Liver (tissue), 9 donors: ENCODE data around the gene PRPF40B. TPM values are rescaled to one million over a fixed set of nuclear protein-coding genes. Genes with fewer than 3 reads are reported as not detected.

Experiments
- DNase-seq: peaks from one replicate; pipeline ENCODE4 v3.0.0-alpha.2; 2017; ENCODE audit warnings: low spot score
- H3K27ac ChIP-seq, 2 donors: one replicate each; pipeline ENCODE4 v1.7.0; 2013; ENCODE audit warnings: inconsistent platforms in 2 of 2, low read length in 2 of 2, control low read depth in 1 of 2, low read depth in 1 of 2, mild to moderate bottlenecking in 1 of 2
- H3K27me3 ChIP-seq, 4 donors: one replicate each; pipeline versions ENCODE4 v1.6.1 to v1.7.0; 2013; ENCODE audit warnings: low read length in 3 of 4, inconsistent platforms in 1 of 4, mild to moderate bottlenecking in 1 of 4, moderate library complexity in 1 of 4; ENCODE audit not compliant: control insufficient read depth in 4 of 4, insufficient read depth in 4 of 4
- H3K36me3 ChIP-seq, 4 donors: one replicate each; pipeline versions ENCODE4 v1.6.1 to v1.7.0; 2013; ENCODE audit warnings: low read length in 3 of 4, mild to moderate bottlenecking in 3 of 4, low read depth in 1 of 4, moderate library complexity in 1 of 4; ENCODE audit not compliant: control insufficient read depth in 4 of 4, insufficient read depth in 3 of 4
- H3K4me1 ChIP-seq, 4 donors: one replicate each; pipeline versions ENCODE4 v1.6.1 to v1.7.0; 2013; ENCODE audit warnings: low read length in 3 of 4, mild to moderate bottlenecking in 3 of 4, moderate library complexity in 1 of 4; ENCODE audit not compliant: control insufficient read depth in 4 of 4, insufficient read depth in 4 of 4
- H3K4me3 ChIP-seq, 3 donors: one replicate each; pipeline versions ENCODE4 v1.6.1 to v1.7.0; 2013; ENCODE audit warnings: low read length in 3 of 3, control low read depth in 1 of 3, low read depth in 1 of 3, mild to moderate bottlenecking in 1 of 3
- H3K9ac ChIP-seq, 2 donors: one replicate each; pipeline ENCODE4 v1.7.0; 2013; ENCODE audit warnings: low read length in 2 of 2, mild to moderate bottlenecking in 2 of 2, moderate library complexity in 2 of 2, control low read depth in 1 of 2, low read depth in 1 of 2
- H3K9me3 ChIP-seq, 4 donors: one replicate each; pipeline versions ENCODE4 v1.6.1 to v1.7.0; 2013; ENCODE audit warnings: low read length in 3 of 4; ENCODE audit not compliant: control insufficient read depth in 4 of 4
- FOXA1 ChIP-seq: IDR thresholded peaks from 2 replicates; pipeline ENCODE4 v1.6.1; 2016; ENCODE audit warnings: antibody characterized with exemption
- FOXA2 ChIP-seq: IDR thresholded peaks from 2 replicates; pipeline ENCODE4 v1.6.1; 2016; ENCODE audit warnings: antibody characterized with exemption
- GABPA ChIP-seq, 2 donors: IDR thresholded peaks in 1 of 2; conservative IDR thresholded peaks in 1 of 2; 2 replicates each; pipeline ENCODE4 v1.6.1; 2016; ENCODE audit warnings: antibody characterized with exemption in 2 of 2, mild to moderate bottlenecking in 1 of 2, moderate library complexity in 1 of 2
- HNF4A ChIP-seq, 2 donors: conservative IDR thresholded peaks; 2 replicates each; pipeline ENCODE4 v1.6.1; 2016; ENCODE audit warnings: antibody characterized with exemption in 2 of 2, mild to moderate bottlenecking in 2 of 2
- HNF4G ChIP-seq: IDR thresholded peaks from 2 replicates; pipeline ENCODE4 v1.6.1; 2016; ENCODE audit warnings: antibody characterized with exemption
- JUND ChIP-seq, 2 donors: IDR thresholded peaks; 2 replicates each; pipeline ENCODE4 v1.6.1; 2016; ENCODE audit warnings: antibody characterized with exemption in 2 of 2
- NR2F2 ChIP-seq: IDR thresholded peaks from 2 replicates; pipeline ENCODE4 v1.6.1; 2016; ENCODE audit warnings: antibody characterized with exemption
- RXRA ChIP-seq, 2 donors: IDR thresholded peaks; 2 replicates each; pipeline ENCODE4 v1.6.1; 2017 to 2018; ENCODE audit warnings: antibody characterized with exemption in 2 of 2, mild to moderate bottlenecking in 1 of 2
- TAF1 ChIP-seq: conservative IDR thresholded peaks from 2 replicates; pipeline ENCODE4 v1.6.1; 2016; ENCODE audit warnings: antibody characterized with exemption, mild to moderate bottlenecking
- YY1 ChIP-seq: IDR thresholded peaks from 2 replicates; pipeline ENCODE4 v1.6.1; 2016; ENCODE audit warnings: antibody characterized with exemption, mild to moderate bottlenecking
- WGBS: extraction: QIAGEN DNeasy Blood & Tissue Kit; methylation state at CpG from one replicate; pipeline ENCODE4 v1.1.7; 2013; 5-methylcytosine and 5-hydroxymethylcytosine counted together
- polyA plus RNA-seq, 2 donors: library from polyadenylated mRNA; stranded (reverse) in 1 of 2; unstranded in 1 of 2; fragments of 200-250 nt in 1 of 2; fragments of >200 nt in 1 of 2; fragmentation: Nextera tagmentation in 1 of 2; extraction: Ambion mirVana in 1 of 2; gene quantifications; one replicate each; pipeline versions ENCODE4 v1.2.1 to v1.2.3, GENCODE V29; 2013 to 2015
- total RNA-seq, 2 donors: library from RNA; depleted of rRNA; stranded (reverse); fragments of >200 nt; gene quantifications; one replicate each; pipeline ENCODE4 v1.2.3, GENCODE V29; 2014
- TF ChIP-seq, protein P1 (sequence below): IDR thresholded peaks from 2 replicates; pipeline ENCODE4 v1.6.1; 2016; ENCODE audit warnings: antibody characterized with exemption
- TF ChIP-seq, protein P2 (sequence below): IDR thresholded peaks from 2 replicates; pipeline ENCODE4 v1.6.1; 2016; ENCODE audit warnings: antibody characterized with exemption
- TF ChIP-seq, protein P3 (sequence below): IDR thresholded peaks from 2 replicates; pipeline ENCODE4 v1.6.1; 2016; ENCODE audit warnings: antibody characterized with exemption, mild to moderate bottlenecking
- TF ChIP-seq, protein P4 (sequence below): fragments of 150-350 bp; IDR thresholded peaks from 2 replicates; pipeline ENCODE4 v1.5.1; 2017; ENCODE audit warnings: improper control_type of control experiment, low read depth, low read length; ENCODE audit not compliant: missing input control
- donor health status: healthy.
- donor health status: healthy.
- donor health status: healthy.
- donor health status: healthy.
- donor health status: healthy.

PRPF40B gene
- total and polyA plus RNA-seq, 4 donors, result 2.4 to 4.8 (median 3.9) TPM

DNA sequence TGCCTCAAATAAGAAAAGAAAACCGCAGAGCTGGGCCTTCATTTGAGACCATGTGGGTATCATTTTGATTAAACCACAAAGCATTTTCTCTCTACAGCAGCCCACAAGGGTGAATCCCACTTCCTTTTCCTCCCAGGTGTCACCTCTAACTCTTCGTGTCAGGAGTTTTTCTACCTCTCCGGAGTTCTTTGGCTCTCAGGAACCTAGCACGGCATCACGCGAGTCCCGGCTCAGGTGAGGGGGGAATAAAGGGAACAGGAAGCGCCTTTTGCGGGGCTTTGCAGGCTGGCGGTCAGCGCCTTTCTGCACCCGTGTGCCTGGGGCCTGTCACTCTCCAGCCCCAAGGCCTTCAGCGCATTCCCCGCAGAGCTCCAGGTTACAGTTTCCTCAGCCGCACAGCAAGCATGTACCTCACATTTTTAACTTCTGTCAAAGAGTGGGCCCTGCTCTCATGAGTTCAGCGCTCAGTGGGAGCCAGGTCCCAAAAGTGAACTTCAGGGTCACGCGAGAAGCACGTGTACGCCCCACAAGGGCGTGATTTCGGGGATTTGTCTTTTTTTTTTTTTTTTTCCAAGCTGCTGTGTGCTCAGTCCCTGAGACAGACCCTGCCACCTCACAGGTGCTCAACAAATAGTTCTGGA, 740 bp upstream of the PRPF40B start:
- Histone ChIP-seq H3K9me3 (no peaks in the 10 kb centered on the region), H3K27me3 (no peaks in the 10 kb centered on the region), H3K27ac (peak overlapping the region; percentile 84 to 85), H3K36me3 (no peaks in the 10 kb centered on the region), H3K4me1 (peaks cover 0 to 13% (median 8%) of the 10 kb centered on the region in 4 donors), H3K9ac (peak overlapping the region; percentile 79 to 86), H3K4me3 (peak overlapping the region; percentile 55 to 82 (median 60))
- no peak for DNase-seq
- WGBS, result under 1% methylated on average over 22 of the region's 22 CpGs
- TF ChIP-seq FOXA2 (no peak), NR2F2 (no peak), YY1 (peak; percentile 56), JUND (IDR thresholded peaks at IDR 0.05) (no peak), RXRA (IDR thresholded peaks at IDR 0.05) (peak; percentile 26 to 33), HNF4A (conservative IDR thresholded peaks at IDR 0.05) (peak in 1 of 2 donors; percentile 23), HNF4G (no peak), TAF1 (no peak)
- TF ChIP-seq, protein P1, sequence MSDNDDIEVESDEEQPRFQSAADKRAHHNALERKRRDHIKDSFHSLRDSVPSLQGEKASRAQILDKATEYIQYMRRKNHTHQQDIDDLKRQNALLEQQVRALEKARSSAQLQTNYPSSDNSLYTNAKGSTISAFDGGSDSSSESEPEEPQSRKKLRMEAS, result peak; percentile 67
- TF ChIP-seq, protein P2, sequence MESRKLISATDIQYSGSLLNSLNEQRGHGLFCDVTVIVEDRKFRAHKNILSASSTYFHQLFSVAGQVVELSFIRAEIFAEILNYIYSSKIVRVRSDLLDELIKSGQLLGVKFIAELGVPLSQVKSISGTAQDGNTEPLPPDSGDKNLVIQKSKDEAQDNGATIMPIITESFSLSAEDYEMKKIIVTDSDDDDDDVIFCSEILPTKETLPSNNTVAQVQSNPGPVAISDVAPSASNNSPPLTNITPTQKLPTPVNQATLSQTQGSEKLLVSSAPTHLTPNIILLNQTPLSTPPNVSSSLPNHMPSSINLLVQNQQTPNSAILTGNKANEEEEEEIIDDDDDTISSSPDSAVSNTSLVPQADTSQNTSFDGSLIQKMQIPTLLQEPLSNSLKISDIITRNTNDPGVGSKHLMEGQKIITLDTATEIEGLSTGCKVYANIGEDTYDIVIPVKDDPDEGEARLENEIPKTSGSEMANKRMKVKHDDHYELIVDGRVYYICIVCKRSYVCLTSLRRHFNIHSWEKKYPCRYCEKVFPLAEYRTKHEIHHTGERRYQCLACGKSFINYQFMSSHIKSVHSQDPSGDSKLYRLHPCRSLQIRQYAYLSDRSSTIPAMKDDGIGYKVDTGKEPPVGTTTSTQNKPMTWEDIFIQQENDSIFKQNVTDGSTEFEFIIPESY, result peak; percentile 75
- TF ChIP-seq, protein P3, sequence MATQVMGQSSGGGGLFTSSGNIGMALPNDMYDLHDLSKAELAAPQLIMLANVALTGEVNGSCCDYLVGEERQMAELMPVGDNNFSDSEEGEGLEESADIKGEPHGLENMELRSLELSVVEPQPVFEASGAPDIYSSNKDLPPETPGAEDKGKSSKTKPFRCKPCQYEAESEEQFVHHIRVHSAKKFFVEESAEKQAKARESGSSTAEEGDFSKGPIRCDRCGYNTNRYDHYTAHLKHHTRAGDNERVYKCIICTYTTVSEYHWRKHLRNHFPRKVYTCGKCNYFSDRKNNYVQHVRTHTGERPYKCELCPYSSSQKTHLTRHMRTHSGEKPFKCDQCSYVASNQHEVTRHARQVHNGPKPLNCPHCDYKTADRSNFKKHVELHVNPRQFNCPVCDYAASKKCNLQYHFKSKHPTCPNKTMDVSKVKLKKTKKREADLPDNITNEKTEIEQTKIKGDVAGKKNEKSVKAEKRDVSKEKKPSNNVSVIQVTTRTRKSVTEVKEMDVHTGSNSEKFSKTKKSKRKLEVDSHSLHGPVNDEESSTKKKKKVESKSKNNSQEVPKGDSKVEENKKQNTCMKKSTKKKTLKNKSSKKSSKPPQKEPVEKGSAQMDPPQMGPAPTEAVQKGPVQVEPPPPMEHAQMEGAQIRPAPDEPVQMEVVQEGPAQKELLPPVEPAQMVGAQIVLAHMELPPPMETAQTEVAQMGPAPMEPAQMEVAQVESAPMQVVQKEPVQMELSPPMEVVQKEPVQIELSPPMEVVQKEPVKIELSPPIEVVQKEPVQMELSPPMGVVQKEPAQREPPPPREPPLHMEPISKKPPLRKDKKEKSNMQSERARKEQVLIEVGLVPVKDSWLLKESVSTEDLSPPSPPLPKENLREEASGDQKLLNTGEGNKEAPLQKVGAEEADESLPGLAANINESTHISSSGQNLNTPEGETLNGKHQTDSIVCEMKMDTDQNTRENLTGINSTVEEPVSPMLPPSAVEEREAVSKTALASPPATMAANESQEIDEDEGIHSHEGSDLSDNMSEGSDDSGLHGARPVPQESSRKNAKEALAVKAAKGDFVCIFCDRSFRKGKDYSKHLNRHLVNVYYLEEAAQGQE, result no peak

DNA sequence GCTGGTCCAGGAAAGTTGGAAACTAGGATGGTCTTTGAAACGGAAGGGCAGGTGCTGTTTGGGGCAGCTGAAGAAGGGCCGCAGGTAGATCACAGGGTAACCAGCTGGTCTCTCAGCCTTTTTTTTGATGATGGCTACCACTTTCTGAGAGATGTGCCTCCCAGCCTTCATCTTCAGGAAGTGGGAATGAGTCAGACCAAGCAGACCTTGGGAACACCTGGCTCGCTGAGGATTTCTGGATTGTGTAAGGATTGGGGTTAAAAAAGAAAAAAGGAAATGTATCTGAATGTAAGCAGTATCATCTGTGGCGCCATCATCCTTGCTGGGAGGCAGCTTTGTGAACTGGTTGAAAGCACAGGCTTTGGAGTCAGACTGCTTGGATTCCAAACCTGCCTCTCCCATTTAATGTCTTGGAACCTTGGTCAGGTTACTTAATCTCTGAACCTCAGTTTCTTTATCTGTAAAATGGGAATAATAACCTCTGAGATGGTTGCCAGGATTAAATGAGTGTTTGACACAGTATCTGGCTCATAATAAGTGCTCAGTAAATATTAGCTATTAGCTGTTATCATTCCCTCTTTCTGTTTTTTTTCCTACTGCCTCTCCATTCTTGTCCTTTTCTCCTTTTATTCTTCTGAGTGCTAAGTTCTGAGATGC, 1.7 kb downstream of the PRPF40B start:
- Histone ChIP-seq H3K27ac (no peak overlapping the region), H3K4me3 (no peak overlapping the region), H3K4me1 (peaks cover 0 to 13% (median 8%) of the 10 kb centered on the region in 4 donors), H3K9ac (no peak overlapping the region), H3K27me3 (no peaks in the 10 kb centered on the region), H3K36me3 (no peaks in the 10 kb centered on the region), H3K9me3 (no peaks in the 10 kb centered on the region)
- TF ChIP-seq, protein P4, sequence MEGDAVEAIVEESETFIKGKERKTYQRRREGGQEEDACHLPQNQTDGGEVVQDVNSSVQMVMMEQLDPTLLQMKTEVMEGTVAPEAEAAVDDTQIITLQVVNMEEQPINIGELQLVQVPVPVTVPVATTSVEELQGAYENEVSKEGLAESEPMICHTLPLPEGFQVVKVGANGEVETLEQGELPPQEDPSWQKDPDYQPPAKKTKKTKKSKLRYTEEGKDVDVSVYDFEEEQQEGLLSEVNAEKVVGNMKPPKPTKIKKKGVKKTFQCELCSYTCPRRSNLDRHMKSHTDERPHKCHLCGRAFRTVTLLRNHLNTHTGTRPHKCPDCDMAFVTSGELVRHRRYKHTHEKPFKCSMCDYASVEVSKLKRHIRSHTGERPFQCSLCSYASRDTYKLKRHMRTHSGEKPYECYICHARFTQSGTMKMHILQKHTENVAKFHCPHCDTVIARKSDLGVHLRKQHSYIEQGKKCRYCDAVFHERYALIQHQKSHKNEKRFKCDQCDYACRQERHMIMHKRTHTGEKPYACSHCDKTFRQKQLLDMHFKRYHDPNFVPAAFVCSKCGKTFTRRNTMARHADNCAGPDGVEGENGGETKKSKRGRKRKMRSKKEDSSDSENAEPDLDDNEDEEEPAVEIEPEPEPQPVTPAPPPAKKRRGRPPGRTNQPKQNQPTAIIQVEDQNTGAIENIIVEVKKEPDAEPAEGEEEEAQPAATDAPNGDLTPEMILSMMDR, result no peak
- no peak for TF ChIP-seq JUND (IDR thresholded peaks at IDR 0.05)
- TF ChIP-seq FOXA1, result no peak
- TF ChIP-seq, protein P1, result no peak
- TF ChIP-seq GABPA (IDR thresholded peaks at IDR 0.05 in 1 of 2, conservative IDR thresholded peaks at IDR 0.05 in 1 of 2), result no peak
- no peak for TF ChIP-seq TAF1
- TF ChIP-seq, protein P2, result no peak
- TF ChIP-seq, protein P3, result no peak
- 71% methylated on average over 4 of the region's 4 CpGs for WGBS
- no peak for DNase-seq
